ENCODE measurements around the gene MEX3D. TPM values are rescaled to one million over a fixed set of nuclear protein-coding genes. Genes with fewer than 3 reads are reported as not detected.

The MEX3D gene
- total and polyA plus RNA-seq, 8 donors = 4.9 to 90.4 (median 10.8) TPM

DNA sequence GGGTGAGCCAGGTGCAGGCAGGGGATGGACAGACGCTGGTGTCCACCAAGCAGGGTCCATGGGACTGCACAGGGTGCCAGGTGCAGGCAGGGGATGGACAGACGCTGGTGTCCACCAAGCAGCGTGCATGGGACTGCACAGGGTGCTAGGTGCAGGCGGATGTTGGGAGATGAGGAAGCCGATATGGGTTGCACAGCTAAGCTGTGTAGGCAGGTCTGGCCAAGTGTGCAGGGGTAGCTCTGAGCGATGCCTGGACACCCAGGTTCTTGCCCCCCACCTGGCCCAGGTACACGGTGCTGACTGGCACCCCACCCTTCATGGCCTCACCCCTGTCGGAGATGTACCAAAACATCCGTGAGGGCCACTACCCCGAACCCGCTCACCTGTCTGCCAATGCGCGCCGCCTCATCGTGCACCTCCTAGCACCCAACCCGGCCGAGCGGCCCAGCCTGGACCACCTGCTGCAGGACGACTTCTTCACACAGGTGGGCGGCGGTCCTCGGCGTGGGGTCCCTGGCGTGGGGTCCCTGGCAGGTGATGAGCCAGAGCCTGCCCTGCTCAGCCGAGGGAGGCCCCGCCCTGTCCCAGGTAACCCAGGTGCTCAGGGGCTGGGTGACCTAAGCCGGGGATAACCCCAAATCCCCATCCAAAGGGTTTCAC lies 40.3 kb downstream of the MEX3D start:
- no peak for TF ChIP-seq EP300 (IDR thresholded peaks at IDR 0.05)
- Histone ChIP-seq H3K4me3 (no peak overlapping the region), H3K9me3 (no peaks in the 10 kb centered on the region), H3K27me3 (peaks cover 7 to 97% (median 68%) of the 10 kb centered on the region in 3 donors), H3K36me3 (no peaks in the 10 kb centered on the region), H3K27ac (no peak overlapping the region), H3K4me1 (peaks cover 0 to 15% (median 10%) of the 10 kb centered on the region in 4 donors)
- no peak for DNase-seq
- intact Hi-C loops (cut with DNase I; ENCODE audit: low total_unique reads) = no loop called here
- 65 to 77% (median 72%) methylated on average over 17 to 27 of the region's 27 CpGs for WGBS, 5 donors

DNA sequence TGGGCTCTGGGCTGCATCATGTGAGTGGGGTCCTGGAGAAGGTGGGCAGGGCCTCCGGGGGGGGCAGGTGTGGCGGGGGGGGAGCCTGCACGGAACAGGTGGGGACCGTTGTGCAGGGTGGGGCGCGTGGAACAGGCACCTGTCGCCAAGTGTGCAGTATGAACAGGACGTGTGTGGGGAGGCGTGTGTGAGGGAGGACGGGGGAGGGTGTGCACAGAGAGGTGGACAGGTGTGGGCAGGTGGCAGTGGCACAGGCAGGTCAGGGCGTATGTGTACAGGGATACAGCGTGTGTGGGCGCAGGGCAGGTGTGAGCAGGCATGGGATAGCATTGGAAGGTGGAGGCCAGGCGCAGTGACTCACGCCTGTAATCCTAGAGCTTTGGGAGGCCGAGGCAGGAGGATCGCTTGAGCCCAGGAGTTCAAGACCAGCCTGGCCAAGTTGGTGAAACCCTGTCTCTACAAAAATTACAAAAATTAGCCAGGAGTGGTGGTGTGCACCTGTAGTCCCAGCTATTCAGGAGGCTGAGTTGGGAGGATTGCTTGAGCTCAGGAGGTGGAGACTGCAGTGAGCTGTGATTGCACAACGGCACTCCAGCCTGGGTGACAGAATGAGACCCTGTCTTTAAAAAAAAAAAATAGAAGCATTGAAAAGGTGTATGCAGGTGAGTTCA lies 41.0 kb downstream of the MEX3D start:
- H3K4me3 ChIP-seq = no peak overlapping the region
- no peak for TF ChIP-seq EP300 (IDR thresholded peaks at IDR 0.05)
- TF ChIP-seq, protein P1, sequence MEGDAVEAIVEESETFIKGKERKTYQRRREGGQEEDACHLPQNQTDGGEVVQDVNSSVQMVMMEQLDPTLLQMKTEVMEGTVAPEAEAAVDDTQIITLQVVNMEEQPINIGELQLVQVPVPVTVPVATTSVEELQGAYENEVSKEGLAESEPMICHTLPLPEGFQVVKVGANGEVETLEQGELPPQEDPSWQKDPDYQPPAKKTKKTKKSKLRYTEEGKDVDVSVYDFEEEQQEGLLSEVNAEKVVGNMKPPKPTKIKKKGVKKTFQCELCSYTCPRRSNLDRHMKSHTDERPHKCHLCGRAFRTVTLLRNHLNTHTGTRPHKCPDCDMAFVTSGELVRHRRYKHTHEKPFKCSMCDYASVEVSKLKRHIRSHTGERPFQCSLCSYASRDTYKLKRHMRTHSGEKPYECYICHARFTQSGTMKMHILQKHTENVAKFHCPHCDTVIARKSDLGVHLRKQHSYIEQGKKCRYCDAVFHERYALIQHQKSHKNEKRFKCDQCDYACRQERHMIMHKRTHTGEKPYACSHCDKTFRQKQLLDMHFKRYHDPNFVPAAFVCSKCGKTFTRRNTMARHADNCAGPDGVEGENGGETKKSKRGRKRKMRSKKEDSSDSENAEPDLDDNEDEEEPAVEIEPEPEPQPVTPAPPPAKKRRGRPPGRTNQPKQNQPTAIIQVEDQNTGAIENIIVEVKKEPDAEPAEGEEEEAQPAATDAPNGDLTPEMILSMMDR (IDR thresholded peaks at IDR 0.05) = no peak
- no peak for TF ChIP-seq POLR2AphosphoS5 (IDR thresholded peaks at IDR 0.05)
- TF ChIP-seq POLR2A (IDR thresholded peaks at IDR 0.05) = no peak
- peaks cover 7 to 96% (median 69%) of the 10 kb centered on the region in 3 donors for H3K27me3 ChIP-seq
- H3K9me3 ChIP-seq = no peaks in the 10 kb centered on the region
- 62 to 70% (median 68%) methylated on average over 18 of the region's 18 CpGs for WGBS, 5 donors
- no peaks in the 10 kb centered on the region for H3K36me3 ChIP-seq
- no peak for DNase-seq
- no peak overlapping the region for H3K27ac ChIP-seq
- intact Hi-C loops (cut with DNase I; ENCODE audit: low total_unique reads) = no loop called here
- peaks cover 0 to 15% (median 10%) of the 10 kb centered on the region in 4 donors for H3K4me1 ChIP-seq

DNA sequence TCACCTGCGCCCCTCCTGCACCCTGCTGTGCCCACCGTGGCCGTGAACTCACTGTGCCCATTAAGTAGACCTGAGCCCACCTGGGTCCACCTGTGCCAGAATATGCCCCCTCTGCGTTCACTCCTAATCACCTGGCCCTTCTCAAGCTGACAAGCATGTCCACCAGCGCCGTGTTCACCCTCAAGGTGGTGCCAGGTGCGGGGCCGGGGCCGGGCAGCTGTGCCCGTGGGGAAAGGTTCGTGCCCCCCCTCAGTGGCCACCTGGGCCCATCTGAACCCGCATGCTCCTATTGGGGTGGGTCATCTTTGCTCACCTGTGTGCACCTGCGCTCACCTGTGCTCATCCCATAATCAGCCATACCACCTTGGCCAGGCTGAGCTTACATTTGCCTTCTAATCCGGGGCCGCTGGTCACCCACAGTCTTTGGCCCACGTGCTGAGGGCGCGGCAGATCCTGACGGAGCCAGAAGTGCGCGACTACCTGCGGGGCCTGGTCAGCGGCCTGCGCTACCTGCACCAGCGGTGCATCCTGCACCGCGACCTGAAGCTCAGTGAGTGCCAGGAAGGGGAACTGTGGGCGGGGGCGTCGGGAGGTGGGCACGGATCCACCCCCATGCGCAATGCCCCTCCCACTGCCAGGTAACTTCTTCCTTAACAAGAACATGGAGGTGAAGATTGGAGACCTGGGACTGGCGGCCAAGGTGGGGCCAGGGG lies 41.9 kb downstream of the MEX3D start:
- DNase-seq = no peak
- 70 to 80% (median 76%) methylated on average over 26 to 33 of the region's 33 CpGs for WGBS, 5 donors
- Histone ChIP-seq H3K27me3 (peaks cover 7 to 96% (median 62%) of the 10 kb centered on the region in 3 donors), H3K4me3 (no peak overlapping the region), H3K36me3 (no peaks in the 10 kb centered on the region), H3K9me3 (no peaks in the 10 kb centered on the region), H3K4me1 (peaks cover 0 to 15% (median 10%) of the 10 kb centered on the region in 4 donors), H3K27ac (no peak overlapping the region)
- intact Hi-C loops (cut with DNase I; ENCODE audit: low total_unique reads) = no loop called here
- TF ChIP-seq, protein P1 (IDR thresholded peaks at IDR 0.05) = no peak
- TF ChIP-seq POLR2AphosphoS5 (IDR thresholded peaks at IDR 0.05) (no peak), EP300 (IDR thresholded peaks at IDR 0.05) (no peak), POLR2A (IDR thresholded peaks at IDR 0.05) (no peak)

DNA sequence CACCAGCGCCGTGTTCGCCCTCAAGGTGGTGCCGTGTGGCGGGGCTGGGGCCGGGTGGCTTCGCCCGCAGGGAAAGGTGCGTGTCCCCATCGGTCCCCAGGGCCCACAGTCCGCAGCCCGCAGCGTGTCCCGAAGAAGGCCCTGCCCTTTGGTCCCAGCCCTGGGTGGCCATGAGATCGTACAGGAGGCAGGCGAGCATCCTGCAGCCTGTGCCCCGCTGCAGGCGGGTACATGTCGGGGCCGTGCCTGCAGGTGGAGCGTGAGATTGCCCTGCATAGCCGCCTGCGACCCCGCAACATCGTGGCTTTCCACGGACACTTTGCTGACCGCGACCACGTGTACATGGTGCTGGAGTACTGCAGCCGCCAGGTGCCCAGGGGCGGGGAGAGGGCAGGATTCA lies 42.8 kb downstream of the MEX3D start:
- peaks cover 0 to 15% (median 10%) of the 10 kb centered on the region in 4 donors for H3K4me1 ChIP-seq
- no peak overlapping the region for H3K4me3 ChIP-seq
- TF ChIP-seq EP300 (IDR thresholded peaks at IDR 0.05) = no peak
- TF ChIP-seq POLR2A (IDR thresholded peaks at IDR 0.05) = no peak
- TF ChIP-seq, protein P1 (IDR thresholded peaks at IDR 0.05) = no peak
- no peak for TF ChIP-seq POLR2AphosphoS5 (IDR thresholded peaks at IDR 0.05)
- H3K27me3 ChIP-seq = peaks cover 7 to 93% (median 62%) of the 10 kb centered on the region in 3 donors
- no peak overlapping the region for H3K27ac ChIP-seq
- WGBS, 5 donors = 55 to 82% (median 63%) methylated on average over 17 to 31 of the region's 31 CpGs
- no peak for DNase-seq
- H3K36me3 ChIP-seq = no peaks in the 10 kb centered on the region
- intact Hi-C loops (cut with DNase I; ENCODE audit: low total_unique reads) = no loop called here
- no peaks in the 10 kb centered on the region for H3K9me3 ChIP-seq

Measured in stomach (tissue), 9 donors.